Stimulated activated CD8-positive, alpha-beta memory T cell treated with anti-CD3 and anti-CD28 coated beads, Interleukin-4, amount 100 ng/mL, for 1 hour (primary cell): Measurements from ENCODE around the gene CPNE5.
"Not testable (repeated sequence)": the region's sequence is repeated elsewhere in the genome, so short reads cannot be mapped to it uniquely, and the experiment has no call there.

ENCODE experiments used
- DNase-seq, 2 donors: peaks; one replicate each; pipeline ENCODE4 v3.0.0-alpha.2; 2020; ENCODE audit warnings: low read depth in 2 of 2, low spot score in 1 of 2

Gene CPNE5

DNA sequence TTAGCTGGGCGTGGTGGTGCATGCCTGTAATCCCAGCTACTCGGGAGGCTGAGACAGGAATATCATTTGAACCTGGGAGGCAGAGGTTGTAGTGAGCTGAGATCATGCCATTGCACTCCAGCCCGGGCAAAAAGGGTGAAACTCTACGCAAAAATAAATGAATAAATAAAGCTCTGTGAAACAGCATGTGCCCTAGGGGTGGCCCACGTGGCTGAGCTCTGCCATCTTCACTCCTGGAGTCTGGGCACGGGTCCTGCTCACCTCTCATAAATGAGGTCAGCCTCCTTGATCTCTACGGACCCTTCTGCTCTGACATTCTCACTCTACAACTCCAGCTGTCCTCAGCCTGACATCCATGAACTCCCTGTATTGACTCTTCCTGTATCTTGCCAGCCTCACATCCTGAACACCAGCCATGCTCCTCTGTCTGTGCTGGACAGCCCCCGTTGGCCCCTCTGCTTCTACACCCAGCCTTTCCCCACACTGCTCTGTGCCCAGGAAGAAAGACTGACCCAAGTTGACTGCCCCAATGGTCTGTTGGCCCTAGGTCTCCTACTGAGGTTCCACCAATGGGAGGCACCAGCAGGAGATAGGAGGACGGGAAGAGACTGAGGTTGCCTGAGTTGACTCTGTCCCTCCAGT is 21.9 kb downstream of the CPNE5 start:
- no peak for DNase-seq

DNA sequence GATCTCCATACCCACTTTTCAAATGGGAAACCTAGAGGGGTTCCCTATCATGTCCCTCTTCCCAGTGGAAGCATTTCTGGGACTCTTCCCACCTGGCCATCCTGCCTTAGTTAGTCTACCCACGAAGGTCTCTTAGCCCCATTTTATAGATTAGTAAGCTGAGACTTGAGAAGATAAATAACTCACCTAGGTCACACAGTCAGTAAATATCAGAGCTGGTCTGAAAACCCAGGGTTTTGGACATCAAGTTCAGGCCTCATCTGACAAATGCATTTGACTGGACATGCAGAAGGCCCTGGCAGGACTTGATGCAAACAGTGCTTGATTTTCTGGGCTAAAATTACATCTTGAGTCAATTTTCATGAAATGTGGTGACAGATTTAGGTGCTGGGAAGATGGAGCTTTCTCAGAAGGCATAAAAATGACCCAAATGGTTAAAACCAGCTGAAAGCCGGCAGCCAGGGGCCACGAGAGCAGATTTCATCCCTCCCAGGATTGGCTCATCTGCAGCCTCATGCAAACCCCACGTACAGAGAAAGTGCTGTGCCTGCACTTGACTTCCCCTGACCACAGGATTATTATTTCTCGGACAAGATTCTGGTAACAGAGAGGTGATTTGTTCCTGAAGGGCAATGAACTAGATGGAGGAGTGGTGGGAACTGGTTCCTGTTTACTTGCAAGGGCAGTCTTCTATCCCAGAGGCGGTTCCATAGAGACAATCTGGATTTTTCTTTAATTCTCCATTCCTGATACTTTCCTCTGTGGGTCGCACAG is 23.1 kb downstream of the CPNE5 start:
- no peak for DNase-seq

DNA sequence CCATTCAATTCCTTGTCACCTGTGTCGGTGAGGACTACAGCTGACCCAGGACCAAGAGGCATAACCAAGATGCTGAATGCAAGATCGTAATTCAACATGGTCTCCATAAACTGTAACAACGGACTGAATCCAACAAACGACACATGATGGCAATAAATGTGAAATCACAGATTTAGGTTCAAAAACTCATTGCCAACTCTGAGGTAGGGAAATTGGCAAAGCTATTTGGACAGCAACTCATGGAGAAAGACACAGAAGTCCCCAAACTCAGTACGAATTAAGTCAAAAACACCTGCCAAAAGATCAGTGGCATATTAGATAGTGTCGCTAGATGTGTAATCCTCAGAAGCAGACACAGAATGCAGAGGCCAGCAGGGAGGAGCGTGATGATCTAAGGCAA is 25.0 kb downstream of the CPNE5 start:
- no peak for DNase-seq

DNA sequence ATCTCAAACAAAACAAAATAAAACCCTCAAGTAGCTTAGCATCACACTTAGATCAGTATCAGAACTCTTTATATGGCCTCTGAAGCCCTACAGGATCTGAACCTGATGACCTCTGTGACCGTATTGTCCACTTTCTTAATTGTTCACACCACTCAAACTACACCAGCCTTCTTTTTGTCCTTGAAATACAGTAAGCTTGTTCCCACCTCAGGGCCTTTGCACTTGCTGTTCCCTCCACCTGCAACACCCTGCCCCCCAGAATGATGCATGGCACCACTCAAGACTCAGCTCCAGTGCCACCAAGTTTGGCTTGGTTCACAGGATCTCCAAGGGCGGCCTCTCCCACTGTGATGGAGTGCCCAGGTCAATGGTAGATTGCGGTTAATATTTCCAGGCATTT is 25.7 kb downstream of the CPNE5 start:
- DNase-seq, result no peak

DNA sequence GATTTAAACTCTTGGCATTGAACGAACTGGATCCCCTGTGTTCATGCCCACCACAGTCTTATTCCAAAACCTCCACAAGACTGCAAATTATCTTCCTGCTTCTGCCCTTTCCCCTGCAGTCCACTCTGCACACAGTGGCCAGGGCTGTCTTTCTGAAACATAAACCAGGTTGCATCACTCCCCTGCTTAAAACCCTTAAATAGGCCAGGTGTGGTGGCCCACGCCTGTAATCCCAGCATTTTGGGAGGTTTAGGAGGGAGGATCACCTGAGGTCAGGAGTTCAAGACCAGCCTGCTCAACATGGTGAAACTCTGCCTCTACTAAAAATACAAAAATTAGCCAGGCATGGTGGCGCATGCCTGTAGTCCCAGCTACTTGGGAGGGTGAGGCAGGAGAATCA is 26.2 kb downstream of the CPNE5 start:
- DNase-seq, result not testable (repeated sequence)

DNA sequence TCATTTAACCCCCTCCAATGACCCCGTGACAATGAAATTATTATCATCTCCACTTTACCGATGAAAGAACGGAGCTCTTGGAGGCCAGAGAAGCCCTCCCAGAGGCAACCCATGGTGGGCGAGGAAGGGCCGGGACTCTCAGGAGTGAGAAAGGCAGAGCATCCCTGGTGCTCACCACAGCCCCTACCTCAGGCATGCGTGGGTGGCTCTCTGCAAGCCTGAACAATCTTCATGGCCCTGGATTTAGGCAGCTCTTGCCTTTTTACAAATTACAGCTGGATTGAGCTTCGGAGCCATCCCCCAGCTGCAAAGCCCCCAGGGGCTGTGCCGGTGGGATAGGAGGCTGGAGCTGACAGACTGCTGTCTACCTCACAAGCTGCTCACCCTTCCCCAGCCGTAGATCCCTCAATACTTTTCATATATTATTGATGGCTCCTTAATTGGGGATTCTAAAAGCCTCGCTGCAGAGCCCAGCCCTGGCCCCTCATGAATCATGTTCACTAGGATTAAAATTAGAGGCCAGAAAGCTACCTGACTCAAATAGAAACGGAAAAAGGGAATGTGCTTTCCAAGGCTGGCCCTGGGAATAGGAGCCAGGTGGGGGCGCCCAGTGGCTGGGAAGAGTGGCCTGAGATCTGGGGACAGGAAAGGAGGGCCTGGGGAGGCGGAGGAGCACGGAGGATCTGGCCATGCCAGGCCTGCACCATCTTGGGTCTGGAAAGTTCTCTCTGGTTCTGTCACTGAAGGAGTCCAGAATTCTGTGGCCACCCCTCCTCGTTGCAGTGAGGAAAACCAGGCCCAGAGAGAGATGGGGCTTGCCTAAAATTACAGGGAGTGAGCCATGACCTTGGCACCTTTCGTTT is 29.1 kb downstream of the CPNE5 start:
- DNase-seq, result no peak

DNA sequence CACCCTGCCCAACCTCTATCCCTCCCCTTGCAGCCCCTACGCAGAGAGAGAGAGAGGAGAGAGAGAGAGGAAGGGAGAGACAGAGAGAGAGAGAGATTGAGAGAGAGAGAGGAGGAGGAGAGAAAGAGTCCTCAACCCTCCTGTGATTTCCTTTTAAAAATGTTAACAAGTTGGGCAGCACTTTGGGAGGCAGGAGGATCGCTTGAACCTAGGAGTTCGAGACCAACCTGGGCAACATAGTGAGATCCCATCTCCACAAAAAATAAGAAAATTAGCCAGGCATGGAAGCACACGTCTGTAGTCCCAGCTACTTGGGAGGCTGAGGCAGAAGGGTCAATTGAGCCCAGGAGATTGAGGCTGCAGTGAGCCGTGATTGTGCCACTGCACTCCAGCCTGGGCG is 30.1 kb downstream of the CPNE5 start:
- DNase-seq, result no peak

DNA sequence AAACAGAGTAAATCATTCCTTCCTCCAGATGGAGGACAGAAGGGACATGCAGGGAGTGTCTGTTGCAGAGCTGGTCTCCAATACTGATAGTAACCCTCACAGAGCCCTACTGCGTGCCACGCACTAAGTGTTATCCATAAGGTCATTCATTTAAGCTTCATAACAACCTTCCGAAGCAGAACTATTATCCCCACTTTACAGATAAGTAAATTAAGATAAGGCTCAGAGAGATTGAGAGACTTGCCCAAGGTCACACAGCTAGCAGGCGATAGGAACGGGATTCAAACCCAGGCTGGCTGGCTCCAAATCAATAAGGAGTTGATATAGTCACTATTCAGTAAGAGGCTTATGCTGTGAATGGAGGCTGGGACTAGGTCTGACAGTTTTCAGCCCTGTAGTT is 30.6 kb downstream of the CPNE5 start:
- no peak for DNase-seq

DNA sequence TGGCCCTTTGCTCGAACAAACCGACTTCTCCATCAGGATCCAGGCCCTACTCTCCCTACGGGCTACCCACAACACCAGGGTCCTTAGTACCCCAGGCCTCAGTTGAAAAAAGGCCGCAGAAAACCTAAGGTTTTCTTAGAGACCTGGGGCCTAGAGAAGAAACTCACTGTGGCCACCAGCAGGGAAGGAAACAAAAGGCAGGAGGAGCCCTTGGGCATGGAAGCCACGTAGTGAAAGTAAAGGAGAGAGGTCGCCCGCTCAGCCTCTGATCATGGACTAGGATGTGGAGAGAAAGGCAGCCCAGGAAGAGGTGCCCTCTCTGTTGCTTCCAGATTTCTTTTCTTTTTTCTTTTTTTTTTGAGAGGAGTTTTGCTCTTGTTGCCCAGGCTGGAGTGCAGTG is 31.5 kb downstream of the CPNE5 start:
- no peak for DNase-seq

DNA sequence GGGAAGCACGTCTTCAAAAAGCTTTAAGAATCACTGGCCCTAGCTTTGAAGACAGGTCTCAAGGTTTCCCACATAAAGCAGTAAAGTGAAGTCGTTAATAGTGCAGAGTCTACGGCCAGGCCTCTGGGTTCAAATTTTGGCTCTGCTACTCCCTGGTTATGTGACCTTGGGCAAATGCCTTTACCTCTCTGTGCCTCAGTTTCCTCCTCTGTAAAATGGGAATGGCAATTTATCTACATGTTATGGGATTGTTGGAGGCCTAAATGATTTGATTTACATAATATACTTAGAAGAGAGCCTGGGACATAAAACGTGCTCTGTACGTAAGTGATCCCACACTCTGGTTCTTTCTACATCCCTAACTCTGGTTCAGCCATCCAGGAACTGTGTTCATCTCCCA is 32.1 kb downstream of the CPNE5 start:
- DNase-seq, result no peak

DNA sequence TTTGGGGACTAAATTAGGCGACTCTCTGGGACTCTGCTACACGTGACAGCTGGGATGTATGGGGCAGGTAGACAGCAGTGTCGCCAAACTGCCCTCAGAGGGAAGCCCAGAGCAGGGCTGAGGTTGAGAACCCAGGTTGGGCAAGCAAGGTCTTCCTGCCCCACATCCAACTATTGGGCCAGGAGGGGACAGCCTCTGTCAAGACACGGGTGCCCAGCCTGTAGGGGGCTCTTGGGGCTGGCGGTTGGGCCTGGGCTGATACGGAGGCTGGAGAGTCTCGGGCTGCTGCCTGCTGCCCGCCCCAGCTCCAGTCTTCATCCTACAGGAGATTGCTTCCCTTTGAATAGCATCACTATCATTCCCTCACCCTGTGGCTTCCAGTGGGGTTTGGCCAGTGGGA is 33.3 kb downstream of the CPNE5 start:
- no peak for DNase-seq

DNA sequence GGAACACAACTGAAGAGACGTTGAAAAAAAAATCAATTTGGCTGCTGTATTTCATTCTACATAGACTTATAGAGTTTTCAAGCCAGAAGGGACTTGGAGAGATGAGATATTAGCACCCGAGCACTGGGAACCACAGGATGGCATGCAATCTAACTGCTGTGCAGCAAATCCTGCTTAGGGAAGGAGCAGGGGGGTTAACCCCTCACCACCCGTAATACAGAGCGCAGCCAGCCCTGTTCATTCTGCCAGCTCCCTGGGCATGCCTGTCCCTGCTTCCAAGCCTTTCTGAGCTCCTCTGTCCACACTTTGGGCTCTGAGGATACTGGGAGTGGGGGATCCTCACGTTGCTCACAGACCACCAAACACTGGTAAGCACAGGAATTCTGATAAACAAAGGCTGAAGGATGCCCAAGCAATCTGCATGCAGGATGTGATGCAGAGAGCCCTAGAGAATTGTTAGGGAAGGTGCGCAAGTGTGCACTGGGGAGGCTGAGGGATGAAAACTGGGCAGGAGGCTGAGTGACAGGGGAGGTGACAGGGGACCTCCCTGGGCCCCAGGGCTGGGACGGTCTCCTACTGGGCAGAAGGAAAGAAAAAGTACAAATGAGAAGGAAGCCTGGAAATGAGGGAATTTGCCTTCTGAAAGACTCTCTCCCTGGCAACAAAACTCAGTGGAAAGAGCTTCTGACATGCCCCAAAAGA is 34.0 kb downstream of the CPNE5 start:
- DNase-seq, result no peak

DNA sequence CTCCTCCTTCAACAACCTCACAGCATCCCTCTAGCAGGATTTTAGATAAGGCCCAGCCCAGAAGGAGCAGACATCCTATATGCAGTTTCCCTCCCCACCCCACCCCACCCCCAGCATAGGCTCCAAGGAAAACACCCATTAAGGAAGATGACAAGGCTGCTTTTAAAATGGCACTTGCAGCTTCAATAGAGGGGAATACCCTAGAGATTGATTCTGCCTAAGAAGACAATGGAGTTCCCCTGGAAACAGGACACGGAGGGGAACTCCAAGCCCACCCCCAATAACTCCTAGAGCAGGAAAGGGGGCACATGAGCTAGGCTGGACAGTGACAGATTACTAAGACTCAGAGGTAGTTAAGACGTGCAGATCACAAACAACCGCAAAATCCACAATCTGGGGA is 34.7 kb downstream of the CPNE5 start:
- DNase-seq, result no peak

DNA sequence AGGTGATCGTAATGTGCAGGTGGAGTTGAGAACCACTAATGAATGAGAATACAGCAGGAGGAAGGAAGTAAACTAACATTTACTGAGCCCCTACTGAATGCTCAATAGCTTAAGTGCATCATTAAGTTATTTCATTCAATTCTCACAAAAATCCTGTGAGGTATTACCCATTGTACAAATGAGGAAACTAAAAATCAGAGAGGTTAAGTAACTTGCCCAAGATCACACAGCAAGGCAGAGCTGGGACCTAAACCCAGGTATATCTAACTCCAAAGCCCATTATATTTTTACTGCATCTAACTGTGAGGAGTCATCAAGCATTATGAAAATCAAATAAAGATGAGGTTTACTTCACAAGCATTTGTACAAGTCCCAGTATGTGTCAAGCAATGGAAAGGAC is 35.3 kb downstream of the CPNE5 start:
- no peak for DNase-seq

DNA sequence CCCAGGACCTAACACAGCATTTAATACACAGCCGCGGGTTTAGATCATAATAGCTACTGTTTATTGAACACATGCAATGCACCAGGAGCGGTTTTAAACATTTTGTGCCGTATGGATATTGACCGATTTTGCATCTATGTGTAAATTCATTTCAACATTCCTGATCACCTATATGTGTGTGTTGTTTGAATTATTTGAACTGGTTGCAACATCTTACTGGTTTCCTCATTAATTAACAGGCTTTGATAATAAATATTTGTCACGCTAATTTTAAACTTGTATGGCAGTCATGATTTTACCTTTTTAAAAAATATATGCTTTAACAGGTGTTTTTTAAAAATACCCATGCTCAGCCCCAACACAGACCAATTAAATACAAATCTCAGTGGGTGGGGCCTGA is 35.8 kb downstream of the CPNE5 start:
- no peak for DNase-seq

DNA sequence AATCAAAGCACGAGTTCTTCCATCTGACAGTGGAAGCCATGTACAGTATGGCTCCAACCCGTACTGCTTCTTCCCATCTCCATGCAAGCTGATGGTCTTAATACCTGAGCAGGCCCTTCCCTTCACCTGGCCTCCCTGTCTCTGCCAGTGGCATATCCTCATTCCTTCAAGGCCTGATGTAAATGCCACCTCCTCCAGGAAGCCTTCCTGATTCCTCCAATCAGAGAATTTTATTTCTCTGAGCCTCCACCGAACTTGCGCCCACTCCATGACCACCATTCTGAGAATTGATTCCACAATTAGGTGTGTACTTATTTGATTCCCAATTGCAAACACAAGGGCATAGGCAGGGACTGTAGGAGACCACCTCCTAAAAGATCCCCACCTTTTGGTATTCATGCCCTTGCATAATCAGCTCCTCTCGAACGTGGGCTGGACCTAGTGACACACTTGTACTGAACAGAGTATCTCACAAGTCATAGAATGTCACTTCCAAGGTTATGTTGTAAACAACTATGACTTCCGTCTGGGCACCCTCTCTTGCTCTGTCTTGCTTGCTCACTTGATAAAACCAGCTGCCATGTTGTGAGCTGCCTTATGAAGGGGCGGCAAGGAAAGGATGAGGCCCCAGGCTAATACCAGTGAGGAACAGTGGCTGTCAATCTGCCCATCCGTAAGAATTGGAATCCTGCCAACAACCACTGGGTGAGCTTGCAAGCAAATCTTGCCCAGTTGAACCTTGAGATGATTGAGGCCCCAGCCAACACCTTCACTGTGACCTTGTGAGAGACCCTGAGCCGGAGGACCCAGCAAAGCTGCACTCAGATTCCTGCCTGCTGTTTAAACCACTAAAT is 38.8 kb downstream of the CPNE5 start:
- no peak for DNase-seq

DNA sequence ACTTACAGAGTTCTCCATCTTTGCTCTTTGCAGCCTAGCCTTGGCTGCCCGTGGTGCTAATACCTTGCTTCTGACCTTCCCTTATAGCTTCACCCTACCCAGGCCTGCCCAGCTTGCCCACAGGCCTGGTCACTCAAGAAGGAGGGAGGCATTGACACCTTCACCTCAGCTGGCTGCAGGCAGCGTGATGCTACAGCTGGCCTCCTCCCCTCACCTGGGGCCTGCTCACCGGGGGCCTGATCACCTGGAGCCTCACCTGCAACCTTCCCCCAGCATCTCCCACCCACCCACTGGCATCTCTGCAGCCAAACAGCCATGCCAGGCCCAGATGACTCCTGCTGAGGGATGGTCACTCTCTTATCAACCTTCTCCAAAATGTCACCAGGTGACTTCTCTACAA is 40.4 kb downstream of the CPNE5 start:
- DNase-seq, result no peak

DNA sequence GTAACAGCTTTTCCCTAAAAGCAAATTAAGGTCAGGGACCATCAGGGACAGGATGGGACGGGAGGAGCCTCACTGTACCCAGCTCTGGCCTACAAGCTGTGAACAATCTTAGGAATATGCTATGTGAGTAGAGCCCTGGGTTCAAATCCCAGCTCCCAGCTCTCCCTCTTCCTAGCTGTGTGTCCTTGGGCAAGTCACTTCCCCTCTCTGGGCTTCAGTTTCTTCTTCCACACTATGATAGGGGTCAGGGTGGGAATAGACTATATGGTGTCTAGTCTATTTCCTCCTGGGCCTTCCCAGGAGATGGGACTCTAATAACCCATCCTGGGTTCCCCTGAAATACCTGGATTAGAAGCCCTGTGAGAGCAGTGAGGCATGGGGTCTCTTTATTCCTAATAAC is 41.6 kb downstream of the CPNE5 start:
- no peak for DNase-seq

DNA sequence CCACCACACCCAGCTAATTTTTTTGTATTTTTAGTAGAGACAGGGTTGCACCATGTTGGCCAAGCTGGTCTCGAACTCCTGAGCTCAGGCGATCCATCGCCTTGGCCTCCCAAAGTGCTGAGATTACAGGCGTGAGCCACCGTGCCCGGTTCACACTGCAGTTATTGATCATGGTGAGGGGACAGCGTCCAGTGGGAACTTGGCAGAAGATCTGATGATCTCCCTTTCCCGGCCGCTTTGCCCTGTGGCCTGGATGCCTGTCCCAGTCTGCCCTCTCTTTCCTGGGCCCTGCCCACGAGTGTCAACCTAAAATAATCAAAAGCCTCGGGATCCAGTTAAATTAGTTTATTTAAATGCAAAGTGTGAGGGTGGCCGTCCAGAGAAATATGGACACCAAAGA is 42.2 kb downstream of the CPNE5 start:
- DNase-seq, result no peak

DNA sequence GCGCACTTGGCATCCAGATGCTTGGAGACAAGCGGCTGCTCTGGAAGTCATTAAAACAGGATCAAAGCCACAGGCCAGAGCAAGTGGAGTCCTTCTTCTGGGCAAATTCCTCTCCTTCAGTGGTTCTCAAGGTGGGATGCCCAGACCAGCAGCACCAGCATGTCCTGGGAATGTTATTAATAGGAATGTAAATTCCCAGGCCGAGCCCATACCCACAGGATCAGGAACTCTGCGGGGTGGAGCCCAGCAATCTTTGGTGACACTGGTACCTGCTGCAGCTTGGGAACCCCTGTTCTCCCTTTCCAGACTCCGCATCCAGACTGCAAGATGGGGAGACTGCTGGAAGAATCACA is 44.6 kb downstream of the CPNE5 start:
- DNase-seq, result no peak
